Right atrium auricular region (tissue), 2 donors: ENCODE measurements around the gene VASH1. TPM values are rescaled to one million over a fixed set of nuclear protein-coding genes. Genes with fewer than 3 reads are reported as not detected.
A peak's percentile ranks its signal among the peaks of the same experiment; 100 is the strongest.
"Not testable (repeated sequence)": the region's sequence is repeated elsewhere in the genome, so short reads cannot be mapped to it uniquely, and the experiment has no call there.

Experiments used
- DNase-seq: peaks from one replicate; pipeline ENCODE4 v3.0.0-alpha.2; 2019; ENCODE audit warnings: low spot score
- H3K27ac ChIP-seq, 2 donors: fragments of 200-600 bp; sonication (generic); 1 replicate in 1 of 2; 2 replicates in 1 of 2; pipeline ENCODE4 v1.5.1; 2016 to 2019
- H3K27me3 ChIP-seq, 2 donors: fragments of 200-600 bp; sonication (generic); one replicate each; pipeline versions ENCODE4 v1.5.1 to v1.6.0; 2017 to 2019
- H3K36me3 ChIP-seq: fragments of 200-600 bp; sonication (generic); one replicate; pipeline ENCODE4 v1.5.1; 2016
- H3K4me1 ChIP-seq, 2 donors: fragments of 200-600 bp; sonication (generic); one replicate each; pipeline versions ENCODE4 v1.5.1 to v1.6.0; 2017 to 2019
- H3K4me3 ChIP-seq, 2 donors: fragments of 200-600 bp; sonication (generic); 1 replicate in 1 of 2; 2 replicates in 1 of 2; pipeline ENCODE4 v1.5.1; 2017 to 2019; ENCODE audit warnings: mild to moderate bottlenecking in 1 of 2, moderate library complexity in 1 of 2
- H3K9me3 ChIP-seq, 2 donors: fragments of 200-600 bp; sonication (generic); one replicate each; pipeline ENCODE4 v1.5.1; 2019
- total RNA-seq, 2 donors: library from RNA; depleted of rRNA; stranded (reverse); fragments of >200 nt; gene quantifications; one replicate each; pipeline ENCODE4 v1.1.0, GENCODE V29; 2016
- TF ChIP-seq, protein P1 (sequence below), 2 donors: fragments of 200-600 bp; sonication (generic); IDR thresholded peaks; one replicate each; pipeline ENCODE4 v1.5.1; 2019; ENCODE audit warnings: antibody characterized with exemption in 2 of 2

The VASH1 gene
- total RNA-seq, 2 donors from 2014 or later = 14.3 to 26.1 TPM

DNA sequence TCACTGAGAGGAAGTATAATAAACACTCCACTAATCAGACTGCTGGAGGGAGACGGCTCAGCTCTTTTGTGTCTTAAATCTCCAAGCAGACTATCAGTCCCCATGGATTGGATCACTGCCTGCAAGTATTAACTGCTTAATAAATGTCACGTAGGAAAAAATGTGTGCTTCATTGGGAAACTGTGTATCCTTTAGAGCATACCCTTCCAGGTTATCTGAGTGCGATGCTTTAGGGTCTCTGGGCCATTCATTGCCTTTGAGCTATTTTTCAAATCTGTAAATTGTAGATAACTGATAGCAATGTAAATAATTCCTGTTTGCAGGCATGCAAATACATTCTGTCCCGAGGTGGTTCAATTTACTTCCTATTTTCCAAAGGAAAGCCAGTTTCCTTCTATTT lies 45.0 kb upstream of the VASH1 start:
- Histone ChIP-seq H3K4me1 (peaks cover 0 to 62% of the 10 kb centered on the region in 2 donors), H3K36me3 (no peaks in the 10 kb centered on the region), H3K27me3 (no peaks in the 10 kb centered on the region), H3K9me3 (no peaks in the 10 kb centered on the region), H3K27ac (peak overlapping the region; percentile 65 to 78), H3K4me3 (no peak overlapping the region)
- TF ChIP-seq, protein P1, sequence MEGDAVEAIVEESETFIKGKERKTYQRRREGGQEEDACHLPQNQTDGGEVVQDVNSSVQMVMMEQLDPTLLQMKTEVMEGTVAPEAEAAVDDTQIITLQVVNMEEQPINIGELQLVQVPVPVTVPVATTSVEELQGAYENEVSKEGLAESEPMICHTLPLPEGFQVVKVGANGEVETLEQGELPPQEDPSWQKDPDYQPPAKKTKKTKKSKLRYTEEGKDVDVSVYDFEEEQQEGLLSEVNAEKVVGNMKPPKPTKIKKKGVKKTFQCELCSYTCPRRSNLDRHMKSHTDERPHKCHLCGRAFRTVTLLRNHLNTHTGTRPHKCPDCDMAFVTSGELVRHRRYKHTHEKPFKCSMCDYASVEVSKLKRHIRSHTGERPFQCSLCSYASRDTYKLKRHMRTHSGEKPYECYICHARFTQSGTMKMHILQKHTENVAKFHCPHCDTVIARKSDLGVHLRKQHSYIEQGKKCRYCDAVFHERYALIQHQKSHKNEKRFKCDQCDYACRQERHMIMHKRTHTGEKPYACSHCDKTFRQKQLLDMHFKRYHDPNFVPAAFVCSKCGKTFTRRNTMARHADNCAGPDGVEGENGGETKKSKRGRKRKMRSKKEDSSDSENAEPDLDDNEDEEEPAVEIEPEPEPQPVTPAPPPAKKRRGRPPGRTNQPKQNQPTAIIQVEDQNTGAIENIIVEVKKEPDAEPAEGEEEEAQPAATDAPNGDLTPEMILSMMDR (IDR thresholded peaks at IDR 0.05) = no peak
- no peak for DNase-seq

DNA sequence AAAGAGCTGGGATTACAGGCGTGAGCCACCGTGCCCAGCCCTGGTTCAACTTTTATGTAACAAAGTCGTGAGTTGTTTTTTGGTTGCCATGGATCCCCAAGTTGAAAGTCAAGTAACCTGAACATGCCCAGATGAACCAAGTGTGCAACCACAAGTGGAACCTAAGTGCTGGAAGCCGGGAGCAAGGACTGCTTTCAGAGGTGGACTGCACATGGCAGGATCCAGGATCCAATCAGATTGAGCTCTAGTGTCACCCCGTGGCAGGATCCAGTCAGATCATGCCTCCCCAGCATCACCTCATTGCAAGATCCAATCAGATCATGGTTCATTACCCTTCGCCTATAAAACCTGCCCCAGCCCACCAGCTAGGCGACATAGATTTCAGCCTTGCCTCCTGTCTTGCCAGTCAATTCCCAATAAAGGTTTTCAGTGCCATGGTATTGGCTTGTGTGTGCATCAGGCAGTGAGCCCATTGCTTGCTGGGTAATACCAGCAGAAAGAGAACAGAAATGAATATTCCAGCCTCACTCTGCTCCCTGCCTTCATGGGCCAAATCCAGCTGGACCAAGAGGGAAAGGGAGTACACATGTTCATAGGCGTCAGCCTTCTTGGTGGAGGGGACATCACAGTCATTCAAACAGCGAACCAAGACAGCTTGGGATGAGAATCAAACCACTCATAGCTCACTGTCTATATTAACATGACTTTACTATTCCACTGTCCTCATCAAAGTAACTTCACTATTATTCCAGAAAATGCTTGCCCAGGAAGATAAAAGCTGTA lies 43.6 kb upstream of the VASH1 start:
- TF ChIP-seq, protein P1 (IDR thresholded peaks at IDR 0.05) = no peak
- peak overlapping the region in 1 of 2 donors; percentile 78 for H3K27ac ChIP-seq
- peaks cover 0 to 71% of the 10 kb centered on the region in 2 donors for H3K4me1 ChIP-seq

DNA sequence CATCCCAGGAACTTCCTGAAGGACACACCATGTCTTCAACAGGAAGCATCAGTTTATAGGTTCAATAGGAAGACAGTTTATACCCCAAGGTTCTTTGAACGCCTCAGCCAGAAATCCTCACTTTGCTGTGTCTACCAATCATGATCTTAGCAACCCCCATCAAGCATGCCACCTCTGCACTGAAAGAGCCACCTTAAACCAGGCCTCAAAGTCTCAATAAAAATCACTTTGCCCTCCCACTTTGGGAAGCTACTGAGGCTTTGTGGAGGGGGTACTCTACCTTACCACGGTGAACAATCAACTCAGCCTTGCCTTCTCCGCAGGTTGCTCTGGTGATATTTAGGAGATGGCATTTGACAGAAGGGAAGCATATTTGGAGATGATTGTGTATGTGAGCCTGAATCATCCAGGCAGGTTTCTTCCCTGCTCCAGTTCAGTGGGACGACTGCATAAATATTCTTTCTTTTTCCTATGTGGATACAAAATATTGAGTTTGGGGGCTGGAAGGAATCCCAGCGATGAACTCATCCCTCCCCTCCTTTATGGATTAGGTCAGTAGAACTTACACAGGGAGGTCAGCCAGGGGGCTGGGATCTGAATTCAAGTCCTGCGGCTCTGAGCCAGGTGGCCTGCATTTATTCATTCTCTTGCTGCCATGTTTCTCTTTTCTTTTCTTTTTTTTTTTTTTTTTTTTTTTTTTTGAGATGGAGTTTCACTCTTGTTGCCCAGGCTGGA lies 42.8 kb upstream of the VASH1 start:
- TF ChIP-seq, protein P1 (IDR thresholded peaks at IDR 0.05) = no peak
- Histone ChIP-seq H3K27ac (peak overlapping the region in 1 of 2 donors; percentile 78), H3K9me3 (no peaks in the 10 kb centered on the region), H3K36me3 (no peaks in the 10 kb centered on the region), H3K27me3 (no peaks in the 10 kb centered on the region), H3K4me3 (no peak overlapping the region), H3K4me1 (peaks cover 0 to 71% of the 10 kb centered on the region in 2 donors)
- DNase-seq = no peak

More for the DNA sequence above, 43.6 kb upstream of the VASH1 start:
- DNase-seq = no peak
- no peaks in the 10 kb centered on the region for H3K9me3 ChIP-seq
- H3K36me3 ChIP-seq = no peaks in the 10 kb centered on the region
- no peak overlapping the region for H3K4me3 ChIP-seq
- H3K27me3 ChIP-seq = no peaks in the 10 kb centered on the region

DNA sequence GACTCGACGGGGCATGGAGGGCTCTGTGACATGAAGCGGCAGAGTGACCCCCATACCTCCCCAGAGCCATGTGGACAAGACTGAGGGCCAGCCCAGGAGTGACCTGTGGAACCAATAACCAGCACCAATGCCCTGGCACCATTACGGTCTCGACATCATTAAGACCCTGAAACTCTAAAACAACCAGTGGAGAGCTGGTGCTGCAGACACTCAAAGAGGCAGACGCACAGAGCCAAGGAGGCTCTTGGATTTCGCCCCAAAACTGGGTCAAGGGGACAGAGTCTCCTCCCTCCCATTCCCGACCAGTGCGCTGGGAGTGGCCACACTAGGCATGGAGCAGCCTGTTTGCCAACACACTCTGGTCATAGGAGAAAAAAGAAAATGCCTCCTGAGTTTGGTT lies 41.6 kb upstream of the VASH1 start:
- no peaks in the 10 kb centered on the region for H3K27me3 ChIP-seq
- TF ChIP-seq, protein P1 (IDR thresholded peaks at IDR 0.05) = no peak
- no peaks in the 10 kb centered on the region for H3K36me3 ChIP-seq
- peak; percentile 82 for DNase-seq
- H3K27ac ChIP-seq = peak overlapping the region; percentile 68 to 71
- H3K4me3 ChIP-seq = no peak overlapping the region
- H3K9me3 ChIP-seq = no peaks in the 10 kb centered on the region
- H3K4me1 ChIP-seq = peaks cover 0 to 64% of the 10 kb centered on the region in 2 donors

DNA sequence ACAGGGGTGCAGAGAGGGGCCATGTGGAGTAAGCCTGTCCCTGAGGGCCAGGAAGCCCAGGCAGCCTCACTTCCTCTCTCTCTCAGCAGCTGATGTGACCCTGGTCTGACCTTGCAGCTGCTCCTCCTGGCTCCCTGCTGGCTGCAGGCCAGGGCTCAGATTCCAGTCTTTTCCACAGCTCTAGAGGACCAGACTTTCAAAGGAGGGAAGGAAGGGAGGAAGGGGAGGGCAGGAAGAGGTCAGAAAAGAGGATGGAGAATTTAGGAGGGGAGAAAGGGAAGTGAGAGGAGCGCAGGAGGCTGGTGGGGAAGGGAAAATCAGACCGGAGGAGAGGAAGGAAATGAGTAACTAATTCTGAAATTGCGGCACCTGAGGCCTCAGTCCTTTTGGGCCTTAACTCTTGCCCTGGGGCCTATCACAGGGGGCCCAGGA lies 40.9 kb upstream of the VASH1 start:
- H3K4me3 ChIP-seq = no peak overlapping the region
- H3K27me3 ChIP-seq = no peaks in the 10 kb centered on the region
- no peaks in the 10 kb centered on the region for H3K36me3 ChIP-seq
- TF ChIP-seq, protein P1 (IDR thresholded peaks at IDR 0.05) = no peak
- H3K4me1 ChIP-seq = peaks cover 0 to 57% of the 10 kb centered on the region in 2 donors
- peak overlapping the region; percentile 68 to 71 for H3K27ac ChIP-seq
- DNase-seq = peak; percentile 84
- H3K9me3 ChIP-seq = no peaks in the 10 kb centered on the region

DNA sequence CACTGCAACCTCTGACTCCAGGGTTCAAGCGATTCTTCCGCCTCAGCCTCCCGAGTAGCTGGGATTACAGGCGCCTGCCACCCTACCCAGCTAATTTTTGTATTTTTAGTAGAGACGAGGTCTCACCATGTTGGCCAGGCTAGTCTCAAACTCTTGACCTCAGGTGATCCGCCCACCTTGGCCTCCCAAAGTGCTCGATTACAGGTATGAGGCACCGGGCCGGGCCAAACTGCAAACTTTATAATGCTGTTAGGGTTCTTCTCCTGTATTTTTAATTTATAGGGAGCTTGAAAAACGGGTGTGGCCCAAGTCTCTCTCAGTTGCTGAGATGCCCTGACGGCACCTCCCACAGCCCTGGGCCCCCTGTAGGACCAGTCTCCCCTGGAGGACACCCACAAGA lies 39.8 kb upstream of the VASH1 start:
- not testable (repeated sequence) for DNase-seq, H3K4me3 ChIP-seq, H3K27me3 ChIP-seq, H3K9me3 ChIP-seq, H3K36me3 ChIP-seq
- peak overlapping the region; percentile 35 to 68 for H3K27ac ChIP-seq
- peaks cover 0 to 46% of the 10 kb centered on the region in 2 donors for H3K4me1 ChIP-seq
